HepG2 (cell line): ENCODE measurements around the gene RBM23. TPM values are rescaled to one million over a fixed set of nuclear protein-coding genes. Genes with fewer than 3 reads are reported as not detected.

ENCODE experiments used
- ARID4A ChIP-seq: sonication (generic); formaldehyde crosslinking; IDR thresholded peaks from 2 replicates; pipeline ENCODE4 v1.5.0; 2020; ENCODE audit warnings: mild to moderate bottlenecking, missing genetic modification reagents, borderline replicate concordance
- ARNT2 ChIP-seq: sonication (generic); formaldehyde crosslinking; IDR thresholded peaks from 2 replicates; pipeline ENCODE4 v1.8.0; 2022; ENCODE audit warnings: mild to moderate bottlenecking, low read depth, missing genetic modification reagents, moderate library complexity
- CBX1 ChIP-seq: IDR thresholded peaks from one replicate; pipeline ENCODE4 v1.6.1; 2016; ENCODE audit warnings: antibody characterized with exemption, low read depth
- CHD4 ChIP-seq: fragments of 200-600 bp; sonication (generic); IDR thresholded peaks from 2 replicates; pipeline ENCODE4 v1.7.0; 2017; ENCODE audit warnings: mild to moderate bottlenecking, low read length, borderline replicate concordance
- EHMT2 ChIP-seq: fragments of 200-600 bp; sonication (generic); IDR thresholded peaks from 2 replicates; pipeline ENCODE4 v1.7.0; 2017; ENCODE audit warnings: antibody characterized with exemption, low read depth, low read length, borderline replicate concordance
- HMG20B ChIP-seq: conservative IDR thresholded peaks from 2 replicates; pipeline ENCODE4 v1.6.1; 2016; ENCODE audit warnings: missing genetic modification reagents, missing compliant biosample characterization
- KMT2A ChIP-seq: sonication (generic); formaldehyde crosslinking; IDR thresholded peaks from 2 replicates; pipeline ENCODE4 v1.4.0; 2020; ENCODE audit warnings: missing genetic modification reagents
- MAFK ChIP-seq, 2 experiments: IDR thresholded peaks in 1 of 2; conservative IDR thresholded peaks in 1 of 2; 2 replicates each; pipeline ENCODE4 v1.6.1; 2011; ENCODE audit warnings: improper control_type of control experiment in 2 of 2, low read length in 2 of 2
- MAX ChIP-seq: IDR thresholded peaks from 2 replicates; pipeline ENCODE4 v1.6.1; 2012; ENCODE audit warnings: inconsistent platforms
- MTERF4 ChIP-seq: sonication (generic); formaldehyde crosslinking; IDR thresholded peaks from 2 replicates; pipeline ENCODE4 v1.8.0; 2023; ENCODE audit warnings: mild to moderate bottlenecking, missing genetic modification reagents
- MXD4 ChIP-seq: IDR thresholded peaks from 2 replicates; pipeline ENCODE4 v1.6.1; 2016; ENCODE audit warnings: mild to moderate bottlenecking, missing biosample characterization, missing genetic modification reagents
- ZBTB33 ChIP-seq: sonication (generic); formaldehyde crosslinking; IDR thresholded peaks from 2 replicates; pipeline ENCODE4 v1.4.0; 2020; ENCODE audit warnings: missing genetic modification reagents
- ZNF331 ChIP-seq: sonication (generic); formaldehyde crosslinking; IDR thresholded peaks from 2 replicates; pipeline ENCODE4 v1.4.0; 2020; ENCODE audit warnings: missing genetic modification reagents
- ZNF552 ChIP-seq: sonication (generic); formaldehyde crosslinking; IDR thresholded peaks from 2 replicates; pipeline ENCODE4 v1.9.0; 2022; ENCODE audit warnings: missing genetic modification reagents, mild to moderate bottlenecking, borderline replicate concordance
- ZNF703 ChIP-seq: sonication (generic); formaldehyde crosslinking; IDR thresholded peaks from 2 replicates; pipeline ENCODE4 v1.5.1; 2020; ENCODE audit warnings: missing genetic modification reagents, mild to moderate bottlenecking, moderate library complexity, borderline replicate concordance
- ZNF800 ChIP-seq: sonication (generic); formaldehyde crosslinking; IDR thresholded peaks from 2 replicates; pipeline ENCODE4 v1.4.0; 2020; ENCODE audit warnings: missing genetic modification reagents
- polyA plus RNA-seq, 8 experiments: library from polyadenylated mRNA; depleted of rRNA in 3 of 8; stranded (reverse) in 7 of 8; unstranded in 1 of 8; fragments of >200 nt; fragmentation: Illumina TruSeq in 4 of 8; extraction: Trizol in 4 of 8; gene quantifications; 2 replicates each; pipeline versions ENCODE4 v1.2.1 to v1.2.3, GENCODE V29; 2011 to 2016; ENCODE audit warnings: low read depth in 4 of 8, missing spikeins in 1 of 8, mixed read lengths in 1 of 8; ENCODE audit not compliant: insufficient read depth in 1 of 8
- total RNA-seq, 5 experiments: library from RNA; depleted of rRNA; stranded (reverse); fragments of >200 nt; fragmentation: Illumina TruSeq; extraction: Trizol; gene quantifications; 2 replicates each; pipeline ENCODE4 v1.2.3, GENCODE V29; 2016; ENCODE audit warnings: low read depth in 1 of 5

RBM23 gene
- total and polyA plus RNA-seq, 2 of the 13 experiments (the other 11 are each of a cell fraction or from before 2014, with no cell fraction given) = 1.5 to 2.1 TPM

- TF ChIP-seq ZNF703 (0 out of 2 replicates have a peak, but pooled peaks have one; percentile 40), HMG20B (CRISPR knock-in tag) (0 out of 2 replicates have a peak, but pooled peaks have one; percentile 17), MXD4 (CRISPR knock-in tag) (0 out of 2 replicates have a peak, but pooled peaks have one; percentile 38), ZNF552 (CRISPR knock-in tag) (0 out of 2 replicates have a peak, but pooled peaks have one; percentile 70), ARNT2 (CRISPR knock-in tag) (peak; percentile 22; the same call in 1 of the 2 replicates), ZNF331 (CRISPR knock-in tag) (peak; percentile 84), CHD4 (peak; percentile 94; the same call in 1 of the 2 replicates), ZNF800 (peak; percentile 78; the same call in 1 of the 2 replicates), MAFK (conservative IDR thresholded peaks at IDR 0.05 in 1 of 2, IDR thresholded peaks at IDR 0.05 in 1 of 2; ENCODE audit: low read length in 2 of 2) (0 out of 4 replicates have a peak, but pooled peaks of 1 of the 2 experiments have one; percentile 0), KMT2A (CRISPR knock-in tag) (peak; percentile 56; the same call in 1 of the 2 replicates), EHMT2 (peak; percentile 76; the same call in 1 of the 2 replicates), MTERF4 (CRISPR knock-in tag) (0 out of 2 replicates have a peak, but pooled peaks have one; percentile 53), ZBTB33 (CRISPR knock-in tag) (0 out of 2 replicates have a peak, but pooled peaks have one; percentile 28), CBX1 (peak; percentile 75), MAX (peak; percentile 21; the same call in 1 of the 2 replicates), ARID4A (CRISPR knock-in tag) (peak; percentile 66; the same call in 1 of the 2 replicates)
These were observed 47.2 kb upstream of the RBM23 start (continued) for GRCh38 chr14:22965916-22966782.
